Measurements from ENCODE around the gene TBX2.
"Not testable (repeated sequence)": the region's sequence is repeated elsewhere in the genome, so short reads cannot be mapped to it uniquely, and the experiment has no call there.

The TBX2 gene

DNA sequence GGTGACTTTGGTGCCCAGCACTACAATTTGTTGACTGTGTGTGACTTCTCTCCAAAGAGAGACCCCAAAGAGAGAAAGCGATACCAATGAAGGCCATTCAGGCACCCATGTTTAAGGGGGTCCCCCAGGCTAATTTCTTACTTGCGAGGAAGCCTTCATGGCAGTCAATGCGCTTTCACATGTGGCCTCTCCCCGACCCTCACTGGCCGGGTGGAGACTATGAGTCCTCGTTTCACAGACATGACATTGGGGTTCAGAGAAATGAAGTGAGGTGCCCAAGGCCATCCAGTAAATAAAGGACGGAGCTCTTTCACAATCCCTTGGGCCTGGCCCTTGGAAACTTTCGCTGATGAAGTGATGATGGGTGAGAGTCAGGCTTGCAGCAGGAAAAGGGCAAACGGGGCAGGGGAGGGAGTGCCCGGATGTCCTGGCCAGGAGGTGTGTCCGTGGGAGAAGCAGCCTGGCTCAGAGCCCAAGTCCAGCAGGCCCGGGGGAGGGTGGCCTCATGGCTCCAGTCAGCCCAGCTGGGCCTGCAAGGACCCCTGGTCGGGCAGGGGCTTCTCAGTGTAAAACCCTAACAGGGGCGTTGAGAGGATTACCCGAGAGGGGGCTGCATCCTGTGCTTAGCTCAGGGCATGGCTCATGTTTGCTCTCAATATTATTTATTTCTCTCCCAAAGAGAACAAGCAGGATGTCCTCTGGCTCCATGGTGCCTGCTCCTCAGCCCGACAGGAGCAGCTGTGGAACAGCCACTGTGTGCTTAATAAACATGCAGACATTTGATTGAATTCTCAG is 14.7 kb downstream of the TBX2 start:
- DNase-seq, result no peak

- no peak for DNase-seq
Measured at GRCh38 chr17:61414936-61415251, 15.3 kb downstream of the TBX2 start.

- DNase-seq, result no peak
Measured at GRCh38 chr17:61415374-61416210, 15.9 kb downstream of the TBX2 start.

DNA sequence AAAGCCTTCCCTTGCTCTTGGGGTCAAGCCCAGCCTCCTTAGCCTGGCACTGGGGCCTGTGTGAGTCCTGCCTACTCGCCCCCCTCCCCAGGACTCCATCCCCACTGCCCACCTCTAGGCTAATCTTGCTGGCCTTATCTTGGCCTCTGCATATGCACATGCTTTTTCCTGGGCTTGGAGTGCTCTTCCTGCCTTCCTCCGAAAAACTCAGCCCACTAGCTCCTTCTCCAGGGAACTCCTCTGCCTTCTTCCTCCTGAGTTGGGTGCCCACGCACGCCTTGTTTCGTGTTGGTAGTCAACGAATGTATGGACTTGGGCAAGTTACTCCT is 16.5 kb downstream of the TBX2 start:
- no peak for DNase-seq

DNA sequence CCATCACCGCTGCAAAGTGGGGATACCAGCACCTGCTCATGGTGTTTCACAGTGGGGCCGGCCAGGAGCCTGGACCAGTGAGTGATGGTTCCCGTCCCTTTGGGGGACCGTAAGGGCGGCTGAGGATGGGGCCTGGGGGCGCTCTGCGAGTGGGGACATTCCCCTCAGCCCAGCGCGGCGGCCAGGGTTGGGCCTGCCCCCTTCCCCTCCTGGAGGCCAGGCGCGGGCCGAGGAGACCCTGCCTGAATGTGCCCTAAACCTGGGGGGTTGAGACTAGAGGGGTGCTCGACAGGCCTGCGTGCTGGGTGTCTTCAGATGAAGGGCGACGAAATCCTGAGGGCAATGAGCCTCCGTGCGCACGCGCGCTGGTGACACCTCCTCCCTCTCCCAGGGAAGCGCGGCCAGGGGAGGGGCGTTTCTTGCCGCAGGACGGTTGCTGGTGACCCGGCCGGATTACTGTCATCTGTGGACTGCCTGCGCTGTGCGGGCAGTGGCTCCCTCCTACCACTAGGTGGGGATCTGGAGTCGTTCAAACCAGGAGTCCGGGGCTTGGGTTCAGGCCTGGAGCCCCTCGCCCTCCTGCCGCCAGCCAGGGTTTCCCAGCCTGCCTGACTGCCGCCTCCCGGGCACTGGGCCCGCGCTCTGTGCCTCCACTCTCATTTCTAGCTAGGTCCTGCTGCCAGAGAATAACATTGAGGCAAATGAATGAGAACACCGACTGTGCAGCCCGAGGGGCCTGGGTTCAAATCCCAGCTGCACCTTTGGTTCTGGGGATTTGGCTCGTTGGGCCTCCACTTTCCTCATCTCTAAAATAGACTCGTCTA is 17.1 kb downstream of the TBX2 start:
- DNase-seq, result peak; percentile 84 to 94

DNA sequence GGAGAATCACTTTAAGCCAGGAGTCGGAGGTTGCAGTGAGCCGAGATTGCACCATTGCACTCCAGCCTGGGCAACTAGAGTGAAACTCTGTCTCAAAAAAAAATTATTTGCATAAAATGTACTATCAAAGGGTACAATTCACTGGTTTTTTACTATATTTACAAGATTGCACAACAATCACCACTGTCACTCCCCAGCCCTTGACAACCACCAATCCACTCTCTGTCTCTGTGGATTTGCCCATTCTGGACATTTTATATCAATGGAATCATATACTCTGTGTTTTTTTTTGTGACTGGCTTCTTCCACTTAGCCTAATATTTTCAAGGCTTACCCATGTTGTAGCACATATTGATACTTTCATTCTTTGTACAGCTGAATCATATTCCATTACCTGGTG is 18.8 kb downstream of the TBX2 start:
- no peak for DNase-seq

DNA sequence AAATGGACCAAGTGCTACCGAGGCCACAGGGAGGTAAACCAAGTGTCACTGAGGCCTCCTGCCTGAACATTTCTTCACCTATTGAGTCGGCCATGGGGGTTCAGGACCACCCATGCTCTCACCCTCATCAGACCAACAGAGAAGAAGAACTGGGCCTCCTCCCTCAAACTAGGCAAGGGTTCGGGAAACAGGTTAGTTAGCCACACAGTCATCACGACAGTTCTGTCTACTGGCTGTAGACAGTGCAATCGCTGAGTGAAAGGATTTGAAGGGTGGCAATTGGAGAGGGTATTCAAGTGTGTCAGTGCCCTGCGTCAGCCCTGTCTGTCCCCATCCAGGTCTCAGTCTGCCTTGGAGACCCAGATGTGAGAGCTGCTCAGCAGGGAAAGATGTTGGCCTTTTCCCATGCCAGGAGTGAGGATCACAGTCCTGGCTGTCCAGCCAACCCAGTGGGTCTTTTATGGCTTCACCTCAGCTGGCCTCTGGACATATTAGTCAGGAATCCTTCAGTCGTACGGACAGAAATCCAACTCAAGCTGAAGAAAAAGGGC is 19.9 kb downstream of the TBX2 start:
- DNase-seq, result no peak

GRCh38 chr17:61420052-61420451 is 20.4 kb downstream of the TBX2 start:
- no peak for DNase-seq

DNA sequence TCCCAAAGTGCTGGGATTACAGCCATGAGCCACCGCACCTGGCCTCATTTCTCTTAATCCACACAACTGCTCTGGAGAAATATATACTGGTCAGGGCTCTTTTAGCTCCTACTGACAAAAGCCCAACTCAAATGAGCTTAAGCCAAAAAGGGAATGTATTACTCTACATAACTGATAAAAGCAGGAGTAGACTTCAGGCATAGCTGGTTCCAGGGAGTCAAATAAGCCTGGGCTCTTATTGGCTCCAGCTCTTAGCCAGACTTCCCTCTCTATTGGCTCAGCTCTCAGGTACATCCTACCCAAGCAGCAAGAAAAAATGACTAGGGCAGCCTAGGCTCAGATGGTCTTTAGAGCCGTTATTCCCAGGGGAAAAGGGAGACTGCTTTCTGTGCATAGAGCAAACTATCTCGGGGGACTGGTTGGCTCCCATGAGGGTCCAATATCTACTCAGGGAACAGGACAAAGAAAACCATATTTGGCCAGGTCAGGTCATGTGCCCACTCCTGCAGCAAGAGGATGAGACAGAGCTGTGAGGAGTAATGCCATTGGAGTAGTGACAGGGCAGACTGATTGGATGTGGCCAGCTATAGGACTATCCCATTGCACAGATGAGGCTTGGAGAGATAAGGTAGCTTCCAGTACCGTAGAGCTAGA is 21.2 kb downstream of the TBX2 start:
- no peak for DNase-seq

DNA sequence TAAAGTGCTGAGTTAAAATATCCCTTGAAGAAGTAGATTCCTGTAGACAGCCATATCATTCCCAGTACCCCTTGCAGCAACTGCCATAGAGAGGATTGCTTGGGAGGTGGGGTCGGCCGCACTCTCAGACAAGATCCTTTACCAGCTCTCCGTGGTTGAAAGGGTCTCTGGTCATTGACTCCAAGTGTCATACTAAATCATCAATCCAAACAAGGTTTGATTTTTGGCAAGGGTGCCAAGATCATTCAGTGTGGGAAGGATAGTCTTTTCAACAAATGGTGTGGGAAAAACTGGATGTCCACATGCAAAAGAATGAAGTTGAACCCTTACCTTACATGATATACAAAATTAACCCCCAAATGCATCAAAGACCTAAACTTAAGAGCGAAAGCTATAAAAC is 21.8 kb downstream of the TBX2 start:
- no peak for DNase-seq

GRCh38 chr17:61422116-61422799 is 22.6 kb downstream of the TBX2 start:
- no peak for DNase-seq

GRCh38 chr17:61422869-61423268 is 23.2 kb downstream of the TBX2 start:
- no peak for DNase-seq

DNA sequence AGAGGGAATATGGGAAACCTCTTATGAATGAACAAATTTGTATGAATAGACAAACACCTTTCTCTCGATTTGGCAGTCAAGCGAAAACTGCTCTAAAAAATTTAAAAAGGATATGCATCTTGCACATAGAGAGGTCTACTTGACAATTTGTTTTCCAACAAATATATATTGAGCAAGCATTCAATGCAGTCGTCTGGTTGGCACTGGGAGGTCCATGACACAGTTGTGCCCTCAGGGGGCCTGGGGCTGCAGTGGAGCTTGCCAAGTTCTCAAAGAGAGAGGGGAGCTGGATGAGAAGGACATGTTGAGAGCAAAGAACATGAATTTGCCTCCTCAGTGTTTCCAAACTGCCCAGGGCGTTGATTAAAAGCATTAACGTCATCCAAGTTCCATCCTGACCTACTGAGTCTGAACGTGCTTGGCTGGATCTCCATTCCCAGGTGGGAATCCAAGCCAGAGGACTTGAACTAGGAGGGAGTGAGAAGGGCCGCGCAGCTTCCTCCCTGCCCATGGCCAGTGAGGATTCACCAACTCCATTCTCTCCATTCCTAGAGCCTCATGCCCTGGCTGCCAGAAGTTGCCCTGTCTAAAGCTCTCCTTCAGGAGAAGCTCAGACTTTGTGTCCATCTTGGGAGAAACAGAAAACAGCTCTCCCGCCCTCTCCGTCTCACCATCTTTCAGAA is 24.5 kb downstream of the TBX2 start:
- no peak for DNase-seq

- peak in 1 of 2 experiments; percentile 24 for DNase-seq
Measured at GRCh38 chr17:61425682-61426481, 26.2 kb downstream of the TBX2 start.

GRCh38 chr17:61426482-61427304 is 27.1 kb downstream of the TBX2 start:
- DNase-seq, result no peak

DNA sequence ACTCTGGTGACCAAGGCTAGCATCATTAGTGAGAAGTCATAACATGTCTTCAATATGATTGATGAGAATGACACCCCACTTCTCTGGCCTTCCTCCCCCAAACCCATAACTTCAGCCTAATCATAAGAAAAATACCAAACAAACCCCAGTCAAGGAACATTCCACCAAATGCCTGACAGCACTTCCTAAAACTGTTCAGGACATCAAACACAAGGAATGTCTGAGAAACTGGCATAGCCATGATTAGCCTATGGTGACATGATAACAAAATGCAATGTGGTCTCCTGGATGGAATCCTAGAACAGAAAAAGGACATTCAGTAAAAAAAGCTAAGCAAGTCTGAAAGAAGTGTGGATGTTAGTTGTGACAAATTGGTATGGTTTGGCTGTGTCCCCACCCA is 27.9 kb downstream of the TBX2 start:
- DNase-seq, result no peak

GRCh38 chr17:61429274-61429673 is 29.6 kb downstream of the TBX2 start:
- no peak for DNase-seq

DNA sequence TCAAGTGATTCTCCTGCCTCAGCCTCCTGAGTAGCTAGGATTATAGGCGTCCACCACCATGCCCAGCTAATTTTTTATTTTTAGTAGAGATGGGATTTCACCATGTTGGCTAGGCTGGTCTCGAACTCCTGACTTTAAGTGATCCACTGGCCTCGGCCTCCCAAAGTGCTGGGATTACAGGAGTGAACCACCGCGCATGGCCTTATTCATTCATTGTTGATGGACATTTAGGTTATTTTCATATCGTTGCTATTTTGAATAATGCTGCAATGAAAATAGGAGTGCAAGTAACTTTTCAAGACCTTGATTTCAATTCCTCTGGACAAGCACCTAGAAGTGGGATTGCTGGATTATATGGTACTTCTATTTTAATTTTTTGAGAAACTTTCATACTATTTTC is 30.2 kb downstream of the TBX2 start:
- not testable (repeated sequence) for DNase-seq

- DNase-seq, result no peak
Measured at GRCh38 chr17:61431594-61432311, 32.1 kb downstream of the TBX2 start.
